Liver (tissue), 9 donors: Measurements from ENCODE around the gene TMCO2. TPM values are rescaled to one million over a fixed set of nuclear protein-coding genes. Genes with fewer than 3 reads are reported as not detected.

Experiments used
- DNase-seq: peaks from one replicate; pipeline ENCODE4 v3.0.0-alpha.2; 2017; ENCODE audit warnings: low spot score
- H3K27ac ChIP-seq, 2 donors: one replicate each; pipeline ENCODE4 v1.7.0; 2013; ENCODE audit warnings: inconsistent platforms in 2 of 2, low read length in 2 of 2, control low read depth in 1 of 2, low read depth in 1 of 2, mild to moderate bottlenecking in 1 of 2
- H3K27me3 ChIP-seq, 4 donors: one replicate each; pipeline versions ENCODE4 v1.6.1 to v1.7.0; 2013; ENCODE audit warnings: low read length in 3 of 4, inconsistent platforms in 1 of 4, mild to moderate bottlenecking in 1 of 4, moderate library complexity in 1 of 4; ENCODE audit not compliant: control insufficient read depth in 4 of 4, insufficient read depth in 4 of 4
- H3K36me3 ChIP-seq, 4 donors: one replicate each; pipeline versions ENCODE4 v1.6.1 to v1.7.0; 2013; ENCODE audit warnings: low read length in 3 of 4, mild to moderate bottlenecking in 3 of 4, low read depth in 1 of 4, moderate library complexity in 1 of 4; ENCODE audit not compliant: control insufficient read depth in 4 of 4, insufficient read depth in 3 of 4
- H3K4me1 ChIP-seq, 4 donors: one replicate each; pipeline versions ENCODE4 v1.6.1 to v1.7.0; 2013; ENCODE audit warnings: low read length in 3 of 4, mild to moderate bottlenecking in 3 of 4, moderate library complexity in 1 of 4; ENCODE audit not compliant: control insufficient read depth in 4 of 4, insufficient read depth in 4 of 4
- H3K4me3 ChIP-seq, 3 donors: one replicate each; pipeline versions ENCODE4 v1.6.1 to v1.7.0; 2013; ENCODE audit warnings: low read length in 3 of 3, control low read depth in 1 of 3, low read depth in 1 of 3, mild to moderate bottlenecking in 1 of 3
- H3K9ac ChIP-seq, 2 donors: one replicate each; pipeline ENCODE4 v1.7.0; 2013; ENCODE audit warnings: low read length in 2 of 2, mild to moderate bottlenecking in 2 of 2, moderate library complexity in 2 of 2, control low read depth in 1 of 2, low read depth in 1 of 2
- H3K9me3 ChIP-seq, 4 donors: one replicate each; pipeline versions ENCODE4 v1.6.1 to v1.7.0; 2013; ENCODE audit warnings: low read length in 3 of 4; ENCODE audit not compliant: control insufficient read depth in 4 of 4
- ATF3 ChIP-seq: IDR thresholded peaks from 2 replicates; pipeline ENCODE4 v1.6.1; 2016; ENCODE audit warnings: antibody characterized with exemption
- CTCF ChIP-seq: fragments of 150-350 bp; IDR thresholded peaks from 2 replicates; pipeline ENCODE4 v1.5.1; 2017; ENCODE audit warnings: improper control_type of control experiment, low read depth, low read length; ENCODE audit not compliant: missing input control
- EGR1 ChIP-seq, 2 donors: IDR thresholded peaks; 2 replicates each; pipeline ENCODE4 v1.6.1; 2016 to 2018; ENCODE audit warnings: antibody characterized with exemption in 2 of 2, low read depth in 2 of 2
- FOXA1 ChIP-seq: IDR thresholded peaks from 2 replicates; pipeline ENCODE4 v1.6.1; 2016; ENCODE audit warnings: antibody characterized with exemption
- GABPA ChIP-seq, 2 donors: IDR thresholded peaks in 1 of 2; conservative IDR thresholded peaks in 1 of 2; 2 replicates each; pipeline ENCODE4 v1.6.1; 2016; ENCODE audit warnings: antibody characterized with exemption in 2 of 2, mild to moderate bottlenecking in 1 of 2, moderate library complexity in 1 of 2
- HNF4A ChIP-seq, 2 donors: conservative IDR thresholded peaks; 2 replicates each; pipeline ENCODE4 v1.6.1; 2016; ENCODE audit warnings: antibody characterized with exemption in 2 of 2, mild to moderate bottlenecking in 2 of 2
- HNF4G ChIP-seq: IDR thresholded peaks from 2 replicates; pipeline ENCODE4 v1.6.1; 2016; ENCODE audit warnings: antibody characterized with exemption
- JUND ChIP-seq, 2 donors: IDR thresholded peaks; 2 replicates each; pipeline ENCODE4 v1.6.1; 2016; ENCODE audit warnings: antibody characterized with exemption in 2 of 2
- MAX ChIP-seq: IDR thresholded peaks from 2 replicates; pipeline ENCODE4 v1.6.1; 2016; ENCODE audit warnings: antibody characterized with exemption
- NR2F2 ChIP-seq: IDR thresholded peaks from 2 replicates; pipeline ENCODE4 v1.6.1; 2016; ENCODE audit warnings: antibody characterized with exemption
- RAD21 ChIP-seq, 2 donors: IDR thresholded peaks; 2 replicates each; pipeline ENCODE4 v1.6.1; 2016; ENCODE audit warnings: antibody characterized with exemption in 2 of 2, mild to moderate bottlenecking in 2 of 2
- REST ChIP-seq: IDR thresholded peaks from 2 replicates; pipeline ENCODE4 v1.6.1; 2016; ENCODE audit warnings: antibody characterized with exemption, mild to moderate bottlenecking
- RXRA ChIP-seq, 2 donors: IDR thresholded peaks; 2 replicates each; pipeline ENCODE4 v1.6.1; 2017 to 2018; ENCODE audit warnings: antibody characterized with exemption in 2 of 2, mild to moderate bottlenecking in 1 of 2
- SP1 ChIP-seq: IDR thresholded peaks from 2 replicates; pipeline ENCODE4 v1.6.1; 2018; ENCODE audit warnings: antibody characterized with exemption, mild to moderate bottlenecking
- TAF1 ChIP-seq: conservative IDR thresholded peaks from 2 replicates; pipeline ENCODE4 v1.6.1; 2016; ENCODE audit warnings: antibody characterized with exemption, mild to moderate bottlenecking
- YY1 ChIP-seq: IDR thresholded peaks from 2 replicates; pipeline ENCODE4 v1.6.1; 2016; ENCODE audit warnings: antibody characterized with exemption, mild to moderate bottlenecking
- WGBS: extraction: QIAGEN DNeasy Blood & Tissue Kit; methylation state at CpG from one replicate; pipeline ENCODE4 v1.1.7; 2013; 5-methylcytosine and 5-hydroxymethylcytosine counted together
- polyA plus RNA-seq, 2 donors: library from polyadenylated mRNA; stranded (reverse) in 1 of 2; unstranded in 1 of 2; fragments of 200-250 nt in 1 of 2; fragments of >200 nt in 1 of 2; fragmentation: Nextera tagmentation in 1 of 2; extraction: Ambion mirVana in 1 of 2; gene quantifications; one replicate each; pipeline versions ENCODE4 v1.2.1 to v1.2.3, GENCODE V29; 2013 to 2015
- total RNA-seq, 2 donors: library from RNA; depleted of rRNA; stranded (reverse); fragments of >200 nt; gene quantifications; one replicate each; pipeline ENCODE4 v1.2.3, GENCODE V29; 2014
- donor health status: healthy.
- donor health status: healthy.
- donor health status: healthy.
- donor health status: healthy.
- donor health status: healthy.

The TMCO2 gene
- total and polyA plus RNA-seq, 4 donors: not detected

- WGBS: 89% methylated on average over 3 of the region's 3 CpGs
- H3K27ac ChIP-seq: no peak overlapping the region
- TF ChIP-seq HNF4G (no peak), HNF4A (conservative IDR thresholded peaks at IDR 0.05) (no peak), ATF3 (no peak), YY1 (no peak), JUND (IDR thresholded peaks at IDR 0.05) (no peak), MAX (no peak), RAD21 (IDR thresholded peaks at IDR 0.05) (no peak), RXRA (IDR thresholded peaks at IDR 0.05) (no peak), FOXA1 (no peak)
- H3K4me1 ChIP-seq: no peaks in the 10 kb centered on the region
- no peak overlapping the region for H3K4me3 ChIP-seq
- DNase-seq: no peak
- no peaks in the 10 kb centered on the region for H3K9me3 ChIP-seq
- no peaks in the 10 kb centered on the region for H3K36me3 ChIP-seq
- no peaks in the 10 kb centered on the region for H3K27me3 ChIP-seq
- H3K9ac ChIP-seq: no peak overlapping the region
Observed at GRCh38 chr1:40245686-40246085, 2.1 kb upstream of the TMCO2 start.

GRCh38 chr1:40248412-40248811, 675 bp downstream of the TMCO2 start:
- H3K36me3 ChIP-seq: no peaks in the 10 kb centered on the region
- no peaks in the 10 kb centered on the region for H3K4me1 ChIP-seq
- DNase-seq: no peak
- TF ChIP-seq REST: no peak
- no peak for TF ChIP-seq YY1
- TF ChIP-seq SP1: no peak
- no peak for TF ChIP-seq CTCF
- TF ChIP-seq EGR1 (IDR thresholded peaks at IDR 0.05; ENCODE audit: low read depth in 2 of 2): no peak
- no peak for TF ChIP-seq JUND (IDR thresholded peaks at IDR 0.05)
- TF ChIP-seq GABPA (IDR thresholded peaks at IDR 0.05 in 1 of 2, conservative IDR thresholded peaks at IDR 0.05 in 1 of 2): no peak
- no peak for TF ChIP-seq FOXA1
- TF ChIP-seq MAX: no peak
- no peak for TF ChIP-seq TAF1
- no peak for TF ChIP-seq RAD21 (IDR thresholded peaks at IDR 0.05)
- TF ChIP-seq RXRA (IDR thresholded peaks at IDR 0.05): no peak
- no peak for TF ChIP-seq HNF4A (conservative IDR thresholded peaks at IDR 0.05)
- TF ChIP-seq HNF4G: no peak
- no peak for TF ChIP-seq NR2F2
- no peak for TF ChIP-seq ATF3
- no peak overlapping the region for H3K27ac ChIP-seq
- H3K9me3 ChIP-seq: no peaks in the 10 kb centered on the region
- no peak overlapping the region for H3K4me3 ChIP-seq
- H3K9ac ChIP-seq: no peak overlapping the region
- H3K27me3 ChIP-seq: no peaks in the 10 kb centered on the region
